Stimulated activated CD4-positive, alpha-beta T cell treated with anti-CD3 and anti-CD28 coated beads, TNF-alpha, amount 100 ng/mL, for 48 hours (primary cell): ENCODE data around the gene CELF4.

Source experiments
- DNase-seq, 3 donors: peaks; one replicate each; pipeline ENCODE4 v3.0.0-alpha.2; 2020; ENCODE audit warnings: low read depth in 3 of 3

Gene CELF4

DNA sequence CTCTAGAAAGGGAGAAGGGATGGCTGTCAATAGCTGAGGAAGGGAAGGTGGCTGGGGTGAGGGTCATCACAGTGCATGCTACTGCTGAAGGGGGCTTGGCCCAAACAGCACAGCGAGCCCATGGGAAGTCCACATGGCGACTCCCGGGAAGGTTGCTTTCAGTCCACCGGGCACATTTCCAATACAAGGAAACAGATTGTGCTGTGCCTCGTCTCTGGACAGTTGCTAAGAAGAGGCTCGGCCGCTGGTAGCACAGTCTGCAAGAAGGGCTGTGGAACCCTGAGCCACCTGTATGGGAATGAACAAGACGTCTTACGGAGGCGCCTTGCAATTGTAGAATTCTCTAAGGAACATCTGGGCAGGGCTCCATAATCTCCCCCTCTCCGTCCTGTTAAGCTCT, 123.1 kb downstream of the CELF4 start:
- DNase-seq = no peak

DNA sequence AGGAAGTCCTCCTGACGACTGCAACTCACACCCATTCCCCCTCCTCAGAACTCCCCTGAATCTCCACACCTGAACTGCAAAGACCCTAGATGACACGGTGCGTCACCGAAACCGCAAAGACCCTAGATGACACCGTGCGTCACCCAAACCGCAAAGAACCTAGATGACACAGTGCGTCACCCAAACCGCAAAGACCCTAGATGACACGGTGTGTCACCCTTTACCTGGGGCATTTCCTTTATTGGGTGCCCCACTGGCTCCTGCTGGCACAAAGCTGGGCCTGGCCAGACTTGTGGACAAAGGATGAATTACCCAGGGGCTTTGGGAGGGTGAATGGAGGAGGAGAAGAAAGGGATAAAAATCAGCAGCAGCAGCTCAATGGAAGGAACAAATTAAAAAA, 123.8 kb downstream of the CELF4 start:
- no peak for DNase-seq

DNA sequence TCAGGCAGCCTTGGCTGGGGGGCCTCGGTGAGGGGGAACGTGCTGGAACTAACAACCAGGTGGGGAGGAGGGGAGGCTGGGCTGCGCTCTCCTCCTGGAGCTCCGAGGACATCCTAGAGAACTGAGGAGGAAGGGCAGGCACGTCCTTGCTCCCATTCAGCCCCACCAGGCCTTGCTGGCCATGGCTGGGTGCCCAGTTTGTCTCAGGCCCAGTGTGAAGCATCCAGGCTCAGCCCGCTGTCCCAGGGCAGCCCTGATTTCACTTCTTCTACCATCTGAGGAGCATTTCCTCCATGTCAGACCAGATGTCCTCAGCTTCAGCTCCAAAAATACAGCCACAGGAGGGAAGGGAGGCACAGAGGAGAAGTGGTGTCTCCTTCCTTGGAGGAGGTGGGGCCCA, 125.4 kb downstream of the CELF4 start:
- no peak for DNase-seq

DNA sequence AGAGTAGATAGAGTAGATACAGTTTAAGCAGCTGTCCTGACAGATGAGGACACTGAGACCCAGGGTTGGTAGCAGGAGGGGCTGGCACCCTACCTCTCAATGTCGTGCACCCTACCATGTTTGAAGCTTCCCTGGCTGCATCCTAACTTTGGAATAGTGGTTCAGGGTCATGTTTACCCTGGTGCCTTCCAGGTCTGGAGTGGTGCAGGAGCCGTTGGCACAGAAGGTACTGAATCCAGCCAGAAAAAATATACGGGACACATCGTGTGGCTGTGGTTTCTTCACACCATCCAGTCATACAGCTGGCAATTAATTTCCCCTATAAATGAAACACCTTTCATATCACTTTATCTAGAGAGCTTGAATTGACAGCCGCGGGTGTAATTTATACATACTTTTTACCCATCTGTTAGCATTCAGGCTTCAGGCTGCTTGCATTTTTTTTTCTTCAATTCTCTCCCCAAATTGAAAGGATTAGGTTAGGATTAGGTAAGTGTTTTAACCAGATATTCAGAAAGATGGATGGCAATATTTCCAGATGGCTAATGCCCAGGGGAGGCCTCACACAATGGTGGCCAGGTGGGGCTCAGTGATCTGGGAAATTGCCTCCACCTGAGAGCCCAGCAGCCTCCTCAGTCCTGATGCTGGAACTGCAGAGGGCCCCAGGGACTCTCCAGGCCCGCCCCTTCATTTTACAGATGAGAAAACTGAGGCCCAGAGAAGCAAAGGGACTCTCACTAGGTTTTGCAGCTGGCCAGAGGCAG, 127.0 kb downstream of the CELF4 start:
- no peak for DNase-seq

DNA sequence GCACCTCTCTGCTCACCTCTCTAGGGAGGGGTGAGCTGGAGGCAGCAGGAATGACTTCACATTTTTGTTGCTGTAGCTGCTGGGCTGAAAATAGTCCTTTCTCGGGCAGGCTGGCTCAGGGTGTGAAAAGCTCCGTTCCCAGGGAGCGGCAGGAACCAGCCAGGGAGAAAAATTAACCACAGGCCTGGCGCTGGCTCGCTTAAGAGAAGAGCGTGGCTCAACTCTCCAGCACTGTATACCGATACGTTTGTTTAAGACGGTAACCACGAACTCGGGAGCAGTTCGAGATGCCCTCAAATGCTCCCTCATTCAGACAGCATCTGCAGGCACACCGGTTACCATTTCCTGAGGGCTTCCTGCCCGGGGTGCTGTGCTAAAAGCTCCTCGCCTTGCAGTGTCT, 129.6 kb downstream of the CELF4 start:
- DNase-seq = no peak

DNA sequence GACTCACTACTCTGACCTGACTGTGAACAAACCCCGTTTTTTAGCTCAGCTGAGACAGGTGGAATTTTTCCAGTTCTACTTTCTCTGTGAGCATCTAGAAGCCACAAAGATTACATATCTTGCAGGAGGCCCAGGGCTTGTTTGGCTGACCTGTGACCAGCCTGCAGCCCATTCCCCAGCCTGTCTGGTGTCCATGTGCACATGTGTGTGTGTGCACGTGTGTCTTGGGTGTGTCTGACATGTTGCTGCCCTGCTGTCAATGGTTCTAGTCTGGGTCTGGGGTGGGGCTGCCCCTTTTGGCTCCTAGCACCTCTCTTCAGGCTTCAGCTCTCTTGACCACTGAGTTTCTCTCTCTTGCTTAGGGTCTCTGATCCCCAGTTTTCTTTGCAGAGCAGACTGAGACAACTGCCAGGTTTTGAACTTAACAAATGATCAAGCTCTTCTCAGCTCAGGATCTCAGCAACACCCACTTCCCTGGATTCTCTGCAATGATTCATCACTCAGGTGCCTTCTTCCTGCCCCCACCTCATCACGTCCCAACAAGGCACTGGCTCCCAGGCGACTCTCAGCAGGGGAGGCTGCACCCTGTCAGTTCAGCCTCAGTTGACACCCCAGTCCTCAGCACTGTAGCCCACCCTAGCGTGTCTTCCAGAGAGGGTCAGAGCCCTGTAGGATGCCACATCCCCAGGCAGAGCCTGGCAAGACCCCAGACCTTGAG, 130.3 kb downstream of the CELF4 start:
- DNase-seq = no peak

DNA sequence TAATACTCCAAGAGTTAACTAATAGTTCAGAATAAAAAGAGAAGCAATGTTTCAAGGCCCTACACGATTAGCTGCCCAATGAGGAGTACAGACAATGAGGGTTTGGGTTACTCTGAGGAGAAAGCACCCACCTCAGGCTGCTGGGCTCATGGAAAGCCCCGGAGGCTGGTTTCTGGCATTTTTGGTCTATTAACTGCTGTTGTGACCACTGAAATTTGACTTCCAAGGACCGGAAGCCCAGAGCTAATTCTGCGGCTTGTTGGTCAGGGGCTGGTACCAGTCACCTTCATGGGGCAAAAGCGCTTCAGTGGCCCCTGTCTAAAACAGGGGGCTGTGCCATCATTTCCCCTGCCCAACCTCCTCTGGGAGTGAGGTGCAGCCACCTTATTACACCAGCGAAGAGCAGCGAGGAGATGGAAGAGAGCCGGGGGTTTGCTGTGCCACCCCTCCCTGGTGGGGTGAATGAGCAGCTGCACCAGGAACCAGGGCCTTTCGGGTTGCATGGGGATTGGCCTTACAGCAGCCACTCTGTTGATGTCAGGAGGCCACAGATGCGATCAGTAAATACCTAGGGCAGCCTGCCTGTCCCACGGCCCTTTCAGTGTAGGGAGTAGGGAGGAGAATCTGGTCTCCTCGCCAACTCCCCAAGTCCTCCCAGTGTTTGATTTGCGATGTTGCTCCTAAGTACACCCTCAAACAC, 131.3 kb downstream of the CELF4 start:
- DNase-seq = no peak

DNA sequence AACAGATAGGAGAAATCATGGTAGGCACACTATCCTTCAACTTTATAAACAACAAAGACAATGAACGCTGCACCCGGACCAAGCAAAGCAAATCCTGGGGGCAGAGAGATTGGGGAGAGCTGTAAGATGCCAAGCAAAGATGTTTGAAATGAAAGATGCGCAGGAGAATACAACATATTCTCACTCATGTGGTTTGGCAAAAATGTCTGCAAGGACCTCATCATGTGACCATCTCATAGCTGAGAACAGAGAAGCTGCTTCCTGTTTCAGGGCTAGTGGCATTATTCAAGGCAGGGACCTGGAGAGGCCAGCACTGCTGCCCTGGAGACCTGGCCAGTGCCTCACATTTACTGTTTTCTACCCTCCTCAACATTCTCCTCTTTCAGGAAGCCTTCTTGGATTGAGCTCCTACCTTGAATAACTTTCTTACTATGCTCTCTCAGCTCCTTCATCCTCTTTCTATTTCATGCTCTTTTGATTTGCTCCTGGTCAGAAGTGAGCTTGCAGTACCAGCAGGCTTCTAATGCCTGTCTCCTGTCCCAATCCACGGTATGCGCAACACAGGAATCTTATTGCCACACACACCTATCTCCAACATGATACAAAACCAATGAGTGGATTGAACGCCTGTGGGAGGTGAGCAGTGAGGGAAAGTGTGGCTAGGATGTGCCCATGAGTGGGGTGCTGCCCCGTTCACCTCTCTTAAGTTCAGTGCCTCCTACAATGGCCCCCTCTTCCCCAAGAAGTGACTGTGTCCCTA, 133.0 kb downstream of the CELF4 start:
- no peak for DNase-seq

DNA sequence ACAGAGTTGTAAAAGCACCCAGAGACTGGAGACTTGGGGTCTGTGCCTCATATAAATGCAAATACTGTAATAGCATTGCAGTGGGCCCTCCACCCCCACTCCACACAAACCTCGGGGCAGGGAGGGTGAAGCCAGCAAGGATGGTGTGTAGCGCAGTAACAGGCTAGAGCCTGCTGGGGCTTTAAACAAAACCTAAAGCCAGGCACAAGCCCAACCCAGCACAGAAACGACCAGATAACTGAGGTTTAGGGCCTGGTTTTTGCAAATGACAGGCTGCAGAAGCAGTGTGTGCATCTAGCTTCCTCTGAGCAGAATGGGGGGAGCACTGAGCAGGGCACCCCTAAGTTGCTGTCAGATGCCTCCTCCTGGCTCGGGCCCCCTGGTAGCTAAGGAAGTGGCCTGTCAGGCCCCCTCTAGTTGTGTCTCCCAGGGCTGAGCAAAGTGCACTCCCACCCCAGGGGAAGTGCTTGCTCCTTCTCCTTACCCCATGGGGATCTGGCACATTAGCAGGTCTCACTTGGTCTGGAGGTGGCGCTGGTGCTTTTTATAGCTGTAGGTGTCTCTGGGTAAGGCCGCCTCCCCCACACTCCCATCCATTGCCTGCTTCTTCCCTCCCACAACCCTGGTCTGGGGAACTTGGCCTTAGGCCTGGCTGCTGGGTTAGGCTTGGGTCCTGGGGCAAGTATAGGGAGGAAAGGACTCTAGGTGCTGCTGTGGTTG, 135.1 kb downstream of the CELF4 start:
- DNase-seq = no peak

DNA sequence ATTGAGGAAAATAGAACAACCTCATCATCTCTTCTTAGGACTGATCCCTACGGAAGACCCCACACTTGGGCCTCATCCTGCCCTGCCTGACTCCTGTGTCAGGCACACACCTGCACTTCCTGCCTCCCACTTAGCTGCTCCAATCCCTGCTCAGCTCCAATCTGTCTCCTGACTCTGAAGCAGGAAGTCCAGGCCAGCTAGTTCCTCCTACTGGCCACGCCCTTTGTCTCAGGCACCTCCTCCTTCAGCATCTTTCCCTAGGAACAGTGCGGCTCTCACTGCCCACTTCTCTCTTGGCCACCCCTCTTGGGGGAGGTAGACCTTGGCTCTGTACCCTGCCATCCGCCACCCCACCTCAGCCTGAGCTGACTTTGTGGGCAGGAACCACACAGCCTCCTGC, 135.8 kb downstream of the CELF4 start:
- no peak for DNase-seq

DNA sequence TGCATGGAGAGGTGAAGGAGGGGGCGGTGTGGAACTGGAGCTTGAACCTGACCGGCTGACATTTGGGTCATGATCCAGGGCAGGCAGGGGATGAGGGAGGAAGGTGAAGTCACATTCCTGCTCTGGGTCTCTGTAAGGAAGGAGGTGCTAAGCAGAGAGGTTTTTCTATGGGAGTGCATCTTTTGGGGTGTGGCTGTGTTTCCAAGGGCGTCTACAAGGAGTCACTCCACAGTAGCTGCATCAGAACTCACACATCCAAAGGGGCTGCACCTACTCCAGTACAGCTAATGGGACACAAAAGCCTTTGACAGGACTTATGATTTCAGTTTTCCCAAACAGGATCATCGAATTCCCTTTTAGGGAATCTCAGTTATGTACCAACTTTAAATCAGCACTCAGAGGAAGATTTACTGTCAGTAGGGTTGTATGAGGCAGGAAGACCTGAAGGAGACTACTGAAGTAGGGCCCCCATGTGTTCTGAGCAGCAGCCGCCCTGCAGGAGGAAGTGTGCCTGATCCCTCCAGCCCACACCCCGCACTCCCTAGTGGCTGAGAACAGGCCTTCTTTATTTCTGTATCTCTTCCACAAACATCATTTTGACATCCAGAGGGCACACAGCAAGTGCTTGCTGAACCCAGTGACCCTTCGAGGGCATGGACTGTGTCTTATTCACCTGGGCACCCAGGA, 137.2 kb downstream of the CELF4 start:
- DNase-seq = no peak

DNA sequence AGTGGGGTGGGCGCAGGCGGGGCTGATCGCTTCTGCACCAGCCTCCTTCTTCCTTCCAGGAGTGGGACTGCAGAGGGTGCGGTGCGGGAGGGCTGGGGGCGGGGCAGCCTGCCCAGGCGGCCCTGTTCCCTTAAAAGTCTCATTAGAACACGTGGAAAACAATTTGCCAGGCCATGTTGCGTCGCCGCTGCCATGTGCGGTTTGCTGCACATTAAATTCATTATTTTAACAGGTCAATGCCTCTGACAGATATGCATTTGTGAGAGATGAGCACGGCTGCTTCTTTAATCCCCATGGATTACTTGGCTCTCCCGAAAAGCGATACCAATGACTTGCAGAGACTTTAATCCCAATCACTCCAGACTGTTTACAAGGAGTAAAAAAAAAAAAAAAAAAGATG, 139.0 kb downstream of the CELF4 start:
- DNase-seq = no peak

DNA sequence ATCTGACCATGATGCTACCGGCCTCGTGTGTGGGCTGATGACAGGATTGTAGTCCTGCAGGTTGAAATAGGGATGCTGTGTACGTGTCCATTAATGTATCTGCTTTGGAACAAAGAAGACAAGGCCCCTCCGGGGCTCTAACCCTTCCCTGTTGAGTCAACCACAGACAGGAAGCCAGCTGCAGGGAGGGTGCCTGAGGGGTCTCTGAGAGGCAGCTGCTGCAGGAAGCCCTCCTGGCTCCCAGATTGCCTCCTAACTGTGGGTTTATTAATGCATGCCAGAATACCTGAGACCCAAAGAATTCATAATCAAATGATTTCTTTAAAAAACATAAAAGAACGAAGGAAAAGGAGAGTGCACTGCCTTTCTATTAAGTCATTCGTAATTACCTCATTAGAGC, 140.4 kb downstream of the CELF4 start:
- DNase-seq = no peak

DNA sequence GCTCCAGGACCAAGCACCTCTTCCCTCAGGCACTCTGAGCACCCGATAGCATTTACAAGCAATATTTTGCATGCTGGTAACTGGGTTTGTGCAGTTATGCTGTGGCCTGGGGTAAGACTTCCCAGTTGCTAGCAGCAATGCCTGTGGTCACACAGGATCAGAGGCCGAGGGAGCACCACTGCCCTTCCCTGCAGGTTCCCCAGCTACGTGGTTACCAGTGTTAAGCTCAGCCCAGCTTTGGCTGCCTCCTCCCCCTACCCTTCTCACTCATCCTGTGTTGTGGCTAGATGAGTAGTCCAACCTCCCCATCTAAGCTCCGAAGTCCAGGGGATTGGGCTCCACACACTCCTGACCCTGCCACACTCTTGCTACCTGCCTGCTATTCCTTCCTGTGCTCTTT, 141.1 kb downstream of the CELF4 start:
- DNase-seq = no peak

DNA sequence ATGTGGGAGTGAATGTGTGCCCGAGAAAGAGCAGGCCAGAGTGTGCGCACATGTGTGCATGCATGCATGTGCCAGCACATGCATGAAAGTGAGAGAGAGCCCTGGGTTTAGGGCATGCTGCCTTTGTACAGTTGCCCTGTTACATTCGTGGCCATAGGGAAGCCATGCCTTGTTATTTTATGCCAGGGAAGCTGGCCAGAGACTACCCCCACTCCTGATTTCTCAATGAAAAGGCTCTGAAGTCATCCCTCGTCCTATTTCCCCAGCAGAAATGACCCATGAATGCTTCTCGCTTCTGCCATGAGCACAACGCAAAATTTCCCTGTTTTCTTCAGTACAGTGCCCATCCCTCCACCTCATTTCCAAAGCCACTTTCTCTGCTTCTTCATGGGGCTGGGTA, 143.0 kb downstream of the CELF4 start:
- no peak for DNase-seq

DNA sequence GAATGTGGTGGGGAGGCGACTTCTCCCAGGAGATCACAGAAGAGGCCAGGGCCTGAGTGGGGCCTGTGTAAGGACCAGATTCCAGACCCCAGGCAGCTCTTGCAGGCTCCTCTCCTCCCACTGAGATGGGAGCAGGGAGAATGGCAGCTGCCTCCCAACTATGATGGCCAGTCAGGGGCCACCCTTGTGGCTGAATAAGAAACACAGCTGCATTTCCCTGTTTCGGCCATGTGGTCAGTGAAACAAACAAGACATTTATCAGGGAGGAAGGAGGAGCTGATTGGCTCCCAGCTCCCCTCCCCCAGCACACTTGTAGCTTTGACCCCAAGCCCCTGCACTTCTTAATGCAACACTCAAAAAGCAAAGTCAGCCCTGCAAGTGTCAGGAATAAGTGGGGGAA, 143.5 kb downstream of the CELF4 start:
- no peak for DNase-seq

DNA sequence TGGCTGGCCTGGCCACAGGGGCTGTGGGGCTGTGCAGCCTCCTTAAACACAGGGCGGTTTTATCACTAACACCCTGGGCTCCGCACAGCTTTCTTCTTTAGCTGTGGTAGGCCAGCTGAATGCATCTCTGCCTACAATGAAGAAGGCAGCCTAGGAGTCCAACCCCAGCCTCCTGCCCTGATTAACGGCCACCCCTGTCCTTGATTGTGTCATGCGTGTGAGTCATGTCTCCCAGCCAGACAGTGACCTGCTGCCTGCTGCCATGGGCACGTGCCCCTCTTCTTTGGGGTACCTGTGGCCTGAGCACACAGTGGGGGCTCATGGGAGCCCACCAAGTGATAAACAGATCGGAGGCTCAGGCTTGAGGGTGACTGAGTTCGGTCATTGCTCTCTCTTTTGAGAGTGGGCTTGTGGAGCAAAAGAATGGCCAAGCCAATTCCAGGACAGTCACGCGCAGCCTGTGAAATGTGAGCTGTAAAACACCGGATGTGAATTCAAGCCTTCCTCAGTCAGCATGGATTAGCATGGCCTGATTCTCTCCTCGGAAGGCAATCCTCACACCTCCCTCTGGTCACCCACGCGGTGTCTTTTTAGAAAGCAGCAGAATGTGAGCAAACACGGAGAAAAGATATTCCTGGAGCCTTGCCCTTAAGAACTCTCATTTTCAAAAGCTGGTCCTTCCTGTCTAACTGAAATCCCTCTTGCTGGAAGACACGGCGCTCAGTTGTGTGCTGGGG, 144.1 kb downstream of the CELF4 start:
- DNase-seq = no peak

DNA sequence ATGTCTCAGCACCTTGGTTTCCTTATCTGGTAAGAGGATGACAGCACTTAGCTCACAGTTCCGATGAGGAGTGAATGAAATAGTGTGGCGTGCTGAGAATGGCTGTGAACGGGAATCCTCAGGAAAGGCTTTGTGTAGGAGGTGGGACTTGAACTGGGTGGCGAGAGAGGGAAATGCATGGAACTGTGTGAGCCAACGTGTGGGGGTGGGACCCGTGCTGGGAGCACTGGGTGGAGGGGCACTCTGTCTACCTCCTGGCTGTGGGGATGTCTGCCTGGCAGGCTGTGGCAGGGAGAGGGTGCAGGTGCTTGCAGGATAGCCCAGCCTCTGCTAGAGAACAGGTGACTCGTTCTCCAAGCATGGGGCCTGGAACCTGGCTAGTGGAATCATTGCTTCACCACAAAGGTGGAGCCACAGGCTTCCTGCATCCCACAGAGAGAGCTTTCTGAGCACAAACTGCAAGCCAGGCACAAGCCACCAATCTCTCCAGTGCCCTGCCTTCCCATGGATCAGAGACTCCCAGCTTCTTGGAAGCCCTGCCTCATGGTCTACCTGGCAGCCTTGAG, 145.2 kb downstream of the CELF4 start:
- no peak for DNase-seq

DNA sequence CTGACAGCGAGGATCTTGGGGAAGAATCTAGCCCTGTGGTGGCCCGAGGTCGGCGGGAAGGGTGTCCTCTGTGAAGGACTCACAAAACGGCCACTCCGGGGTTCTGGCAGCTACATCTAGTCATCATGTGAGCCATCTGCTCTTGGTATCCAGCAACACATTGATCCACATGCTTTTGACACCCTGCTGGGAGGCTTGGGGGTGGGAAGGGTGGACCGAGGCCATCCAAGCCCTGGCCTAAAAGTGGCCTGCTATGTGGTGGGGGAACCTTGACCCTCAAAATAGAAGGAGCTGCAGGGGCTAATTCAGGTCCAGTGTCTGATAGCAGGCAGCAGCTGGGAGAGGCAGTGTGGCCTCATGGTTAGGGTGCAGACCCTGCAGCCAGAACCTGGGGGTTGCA, 145.7 kb downstream of the CELF4 start:
- DNase-seq = no peak

DNA sequence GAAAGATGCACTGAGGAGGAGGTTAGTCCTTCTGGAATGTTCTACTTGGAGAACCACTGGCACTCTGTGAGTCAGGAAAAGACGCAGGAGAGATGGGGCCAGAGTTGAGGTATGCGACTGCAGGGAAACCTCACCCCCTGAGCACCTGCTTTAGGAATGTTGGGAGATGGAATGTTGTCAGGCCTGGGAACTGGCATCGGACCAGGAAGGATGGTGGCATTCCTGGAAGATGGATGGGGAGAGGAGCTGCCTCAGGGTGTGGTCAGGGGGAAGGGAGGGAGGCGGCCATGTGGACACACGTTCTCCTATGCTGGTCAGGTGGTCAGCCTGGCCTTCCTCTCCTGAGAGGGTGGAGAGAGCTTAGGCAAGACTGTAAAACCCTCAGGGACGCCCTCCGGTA, 146.3 kb downstream of the CELF4 start:
- DNase-seq = no peak
